Activated CD8-positive, alpha-beta memory T cell treated with anti-CD3 and anti-CD28 coated beads for 36 hours (primary cell): ENCODE results near the gene SETD5. TPM values are rescaled to one million over a fixed set of nuclear protein-coding genes. Genes with fewer than 3 reads are reported as not detected.

Experiments used
- CTCF ChIA-PET: fragments of 350-600 bp; sonication (Branson Sonifier 250); formaldehyde crosslinking; loops from one replicate; lab custom pipeline; 2021; ENCODE audit warnings: antibody characterized with exemption; lab: Charles Lee
- POLR2A ChIA-PET: fragments of 350-600 bp; sonication (Branson Sonifier 250); formaldehyde crosslinking; loops from one replicate; lab custom pipeline; 2021; ENCODE audit warnings: antibody characterized with exemption; lab: Charles Lee
- total RNA-seq, 2 experiments: library from RNA; stranded (reverse); gene quantifications; one replicate each; pipeline ENCODE4 v1.2.3, GENCODE V29; 2021

The SETD5 gene, protein sequence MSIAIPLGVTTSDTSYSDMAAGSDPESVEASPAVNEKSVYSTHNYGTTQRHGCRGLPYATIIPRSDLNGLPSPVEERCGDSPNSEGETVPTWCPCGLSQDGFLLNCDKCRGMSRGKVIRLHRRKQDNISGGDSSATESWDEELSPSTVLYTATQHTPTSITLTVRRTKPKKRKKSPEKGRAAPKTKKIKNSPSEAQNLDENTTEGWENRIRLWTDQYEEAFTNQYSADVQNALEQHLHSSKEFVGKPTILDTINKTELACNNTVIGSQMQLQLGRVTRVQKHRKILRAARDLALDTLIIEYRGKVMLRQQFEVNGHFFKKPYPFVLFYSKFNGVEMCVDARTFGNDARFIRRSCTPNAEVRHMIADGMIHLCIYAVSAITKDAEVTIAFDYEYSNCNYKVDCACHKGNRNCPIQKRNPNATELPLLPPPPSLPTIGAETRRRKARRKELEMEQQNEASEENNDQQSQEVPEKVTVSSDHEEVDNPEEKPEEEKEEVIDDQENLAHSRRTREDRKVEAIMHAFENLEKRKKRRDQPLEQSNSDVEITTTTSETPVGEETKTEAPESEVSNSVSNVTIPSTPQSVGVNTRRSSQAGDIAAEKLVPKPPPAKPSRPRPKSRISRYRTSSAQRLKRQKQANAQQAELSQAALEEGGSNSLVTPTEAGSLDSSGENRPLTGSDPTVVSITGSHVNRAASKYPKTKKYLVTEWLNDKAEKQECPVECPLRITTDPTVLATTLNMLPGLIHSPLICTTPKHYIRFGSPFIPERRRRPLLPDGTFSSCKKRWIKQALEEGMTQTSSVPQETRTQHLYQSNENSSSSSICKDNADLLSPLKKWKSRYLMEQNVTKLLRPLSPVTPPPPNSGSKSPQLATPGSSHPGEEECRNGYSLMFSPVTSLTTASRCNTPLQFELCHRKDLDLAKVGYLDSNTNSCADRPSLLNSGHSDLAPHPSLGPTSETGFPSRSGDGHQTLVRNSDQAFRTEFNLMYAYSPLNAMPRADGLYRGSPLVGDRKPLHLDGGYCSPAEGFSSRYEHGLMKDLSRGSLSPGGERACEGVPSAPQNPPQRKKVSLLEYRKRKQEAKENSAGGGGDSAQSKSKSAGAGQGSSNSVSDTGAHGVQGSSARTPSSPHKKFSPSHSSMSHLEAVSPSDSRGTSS (N-terminal part only)
- total RNA-seq, result 100 to 1,000 TPM in 1 of 2 experiments, 10 to 100 TPM in 1; 98.0 to 101 TPM

DNA sequence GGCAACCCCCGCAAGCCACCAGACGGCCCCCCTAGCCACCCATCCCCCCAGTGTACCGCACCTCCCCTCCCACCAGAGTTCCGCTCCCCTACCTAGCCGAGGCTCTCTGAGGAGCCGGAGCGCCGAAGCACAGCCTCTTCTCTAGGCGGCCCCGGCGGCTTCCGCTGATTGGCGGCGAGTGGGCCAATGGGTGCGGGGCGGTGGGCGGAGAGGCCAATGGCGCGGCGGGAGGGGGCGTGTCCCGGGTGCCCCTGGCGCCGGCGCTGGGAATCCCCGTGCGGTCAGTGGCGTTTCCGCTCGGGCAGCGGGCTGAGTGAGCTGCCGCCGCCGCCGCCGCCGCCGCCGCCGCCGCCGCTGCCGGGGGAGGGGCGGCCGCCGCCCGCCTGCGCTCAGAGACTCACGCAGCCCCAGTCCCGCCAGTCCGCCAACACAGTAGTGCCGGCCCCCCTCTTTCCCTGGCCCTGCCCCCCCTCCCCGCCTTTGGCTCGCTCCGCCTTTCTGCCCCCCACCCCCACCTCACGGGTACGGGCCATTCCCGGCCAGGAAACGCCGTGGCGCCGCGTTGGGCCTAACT is at the start of gene SETD5:
Gene SETD5 (plus strand): TSS at position 284 of the 574 bp plus-strand sequence. CDS start 31,324 bp downstream, outside the sequence.
- POLR2A ChIA-PET, result interaction anchor here (0.6 to 5.5 kb wide), 8 partner anchors 9 to 395 kb away, joined by 3 to 57 read pairs (median 4); partner anchors contain the start of genes ARPC4, MTMR14, TADA3 and THUMPD3
- CTCF ChIA-PET, result interaction anchor here (1.0 kb wide), 1 partner anchor 19 kb away, joined by 4 read pairs; no protein-coding TSS in a partner anchor

- ChIA-PET CTCF (no interaction called here), POLR2A (no interaction called here)
Measured at GRCh38 chr3:9347887-9348286, 49.5 kb upstream of the SETD5 start.

- POLR2A ChIA-PET, result interaction anchor here (1.1 kb wide), 1 partner anchor 38 kb away, joined by 3 read pairs; no protein-coding TSS in a partner anchor
- CTCF ChIA-PET, result interaction anchor here (0.7 to 1.2 kb wide), 3 partner anchors 36 to 132 kb away, joined by 3 read pairs; no protein-coding TSS in a partner anchor
Measured at GRCh38 chr3:9349321-9350117, 47.9 kb upstream of the SETD5 start.

DNA sequence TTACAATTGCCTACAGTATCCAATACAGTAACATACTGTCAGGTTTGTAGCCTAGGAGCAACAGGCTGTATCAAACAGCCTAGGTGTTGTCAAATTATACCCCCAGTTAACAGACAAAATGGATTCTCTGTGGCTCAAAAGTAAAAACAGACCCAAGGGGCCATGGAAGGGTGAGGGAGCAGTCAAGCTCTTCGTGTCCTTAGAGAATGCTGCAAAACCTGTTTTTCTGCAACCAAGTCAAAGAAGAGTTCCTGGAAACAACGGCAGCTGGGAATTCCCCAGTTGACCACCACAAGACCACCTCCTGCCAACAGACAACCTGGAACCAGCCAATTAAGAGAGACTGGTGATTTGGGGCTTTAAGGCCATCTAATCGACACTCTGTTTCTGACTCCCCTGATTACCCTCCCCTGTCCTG is 45.7 kb upstream of the SETD5 start:
- CTCF ChIA-PET, result no interaction called here
- POLR2A ChIA-PET, result no interaction called here

DNA sequence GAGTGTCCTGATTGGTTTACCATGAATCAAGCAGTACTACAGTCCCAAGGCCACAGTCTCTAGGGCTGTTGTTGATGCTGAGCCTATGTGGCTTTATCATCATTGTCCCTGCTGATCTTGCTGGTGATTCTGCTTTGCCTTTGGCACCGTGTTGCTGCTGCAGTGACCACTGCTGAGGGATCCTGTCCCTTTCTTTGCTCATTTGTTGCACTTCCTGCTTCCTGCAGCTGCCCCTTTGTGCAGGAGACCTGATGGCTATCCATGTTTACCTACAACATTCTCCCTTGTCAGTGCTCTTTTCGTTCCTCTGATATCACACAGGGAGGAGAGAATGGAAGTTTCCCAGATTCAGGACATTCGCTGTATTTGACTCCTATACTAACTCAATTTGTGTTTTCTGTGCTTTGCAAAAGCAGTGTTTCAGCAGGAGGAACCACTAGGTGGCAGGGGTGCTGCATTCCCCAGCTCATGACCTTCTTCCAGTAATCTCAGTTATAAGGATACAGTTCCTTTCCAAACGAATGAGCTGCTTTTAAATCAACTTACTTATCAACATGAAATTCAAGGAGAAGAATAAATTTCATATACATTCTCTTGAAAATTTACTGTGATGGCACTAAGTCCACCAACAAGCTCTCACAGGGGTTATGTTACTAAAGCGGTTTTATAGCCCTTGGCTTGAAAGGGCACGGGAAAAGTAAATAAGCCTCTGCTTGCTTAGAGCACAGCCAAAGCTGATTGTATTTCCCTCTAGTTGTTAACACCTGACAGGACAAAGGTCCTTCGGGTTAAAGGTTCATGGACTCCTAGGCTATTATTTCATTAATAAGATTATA is 44.3 kb upstream of the SETD5 start:
- ChIA-PET CTCF (interaction anchor here (0.8 to 1.5 kb wide), 6 partner anchors 10 to 151 kb away, joined by 3 to 10 read pairs (median 4); partner anchors contain the start of gene THUMPD3), POLR2A (interaction anchor here (1.5 kb wide), 1 partner anchor 10 kb away, joined by 4 read pairs; the partner anchor contains the start of gene THUMPD3)

- ChIA-PET CTCF (interaction anchor here (1.0 to 2.2 kb wide), 3 partner anchors 9 to 64 kb away, joined by 3 to 10 read pairs (median 3); no protein-coding TSS in a partner anchor), POLR2A (interaction anchor here (0.7 to 3.2 kb wide), 5 partner anchors 7 to 665 kb away, joined by 7 to 57 read pairs (median 13); partner anchors contain the start of genes FANCD2 and SETD5)
Measured at GRCh38 chr3:9361691-9362388, 35.6 kb upstream of the SETD5 start.

DNA sequence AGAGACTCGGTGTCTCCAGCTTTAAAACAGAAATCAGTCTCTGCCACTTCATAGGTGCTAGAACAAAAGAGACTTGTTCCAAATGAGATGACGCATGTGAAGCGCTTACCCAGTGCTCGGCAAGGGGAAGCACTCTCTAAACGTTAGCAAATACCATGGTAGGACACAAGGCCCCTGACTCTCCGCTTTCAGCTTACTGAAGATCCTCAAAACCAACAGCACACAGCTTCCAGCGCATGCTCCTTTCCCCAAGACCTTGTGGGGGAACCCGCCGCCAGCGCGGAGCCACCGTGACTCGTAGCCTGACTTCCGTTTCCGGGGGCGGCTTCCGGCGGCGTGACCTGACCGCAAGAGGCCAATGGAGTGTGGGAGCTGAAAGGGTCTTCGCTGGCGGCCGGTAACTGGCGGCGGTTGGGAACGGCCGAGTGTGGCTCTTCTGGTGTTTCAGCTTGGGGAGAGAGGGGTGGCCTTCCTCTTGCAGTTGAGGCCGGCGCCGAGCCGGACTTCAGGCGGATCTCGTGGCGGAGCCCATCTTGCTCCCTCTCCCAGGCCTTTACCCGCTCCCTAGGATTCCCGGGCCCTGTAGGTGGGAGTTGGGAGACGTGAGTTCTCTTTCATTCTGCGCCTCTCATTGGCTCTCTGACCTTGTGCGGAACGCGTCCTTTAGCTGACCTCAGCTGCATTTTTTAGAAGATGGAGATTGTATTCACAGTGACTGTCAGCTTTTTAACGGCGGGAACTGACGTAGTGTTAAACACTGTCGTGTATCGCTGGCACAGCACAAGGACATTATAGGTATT is 34.5 kb upstream of the SETD5 start, which contains the start of gene THUMPD3:
Gene THUMPD3 (plus strand): TSS at position 324 of the 800 bp plus-strand sequence. CDS start 2,015 bp downstream, outside the sequence.
- ChIA-PET CTCF (interaction anchor here (0.9 to 2.2 kb wide), 5 partner anchors 10 to 391 kb away, joined by 3 to 10 read pairs (median 3); no protein-coding TSS in a partner anchor), POLR2A (interaction anchor here (0.7 to 3.2 kb wide), 10 partner anchors 8 to 1010 kb away, joined by 3 to 57 read pairs (median 6); partner anchors contain the start of gene SETD5)

- POLR2A ChIA-PET, result interaction anchor here (0.6 kb wide), 1 partner anchor 399 kb away, joined by 4 read pairs; no protein-coding TSS in a partner anchor
- CTCF ChIA-PET, result no interaction called here
Measured at GRCh38 chr3:9369508-9369907, 27.9 kb upstream of the SETD5 start.

DNA sequence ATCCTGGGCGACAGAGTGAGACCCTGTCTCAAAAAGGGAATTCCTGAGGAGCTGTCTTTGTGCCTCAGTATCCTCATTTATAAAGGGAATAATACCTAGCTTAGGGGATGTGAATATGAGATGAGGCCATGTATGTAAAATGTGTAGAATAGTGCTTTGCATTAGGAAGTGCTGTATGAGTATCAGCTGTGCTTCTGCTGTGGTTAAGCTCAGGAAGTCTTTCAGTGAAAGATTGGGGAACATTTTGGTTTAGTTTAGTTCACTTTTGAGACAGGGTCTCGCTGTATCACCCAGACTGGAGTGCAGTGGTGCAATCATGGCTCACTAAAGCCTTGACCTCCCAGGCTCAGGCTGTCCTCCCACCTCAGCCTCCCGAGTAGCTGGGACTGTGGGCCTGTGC is 23.9 kb upstream of the SETD5 start:
- ChIA-PET CTCF (interaction anchor here (0.8 to 1.7 kb wide), 2 partner anchors 19 to 20 kb away, joined by 3 to 4 read pairs; no protein-coding TSS in a partner anchor), POLR2A (no interaction called here)

GRCh38 chr3:9377981-9378380 is 19.4 kb upstream of the SETD5 start:
- POLR2A ChIA-PET, result interaction anchor here (1.0 kb wide), 1 partner anchor 21 kb away, joined by 3 read pairs; no protein-coding TSS in a partner anchor
- CTCF ChIA-PET, result interaction anchor here (0.6 to 1.2 kb wide), 2 partner anchors 10 to 15 kb away, joined by 3 read pairs; partner anchors contain the start of gene THUMPD3

DNA sequence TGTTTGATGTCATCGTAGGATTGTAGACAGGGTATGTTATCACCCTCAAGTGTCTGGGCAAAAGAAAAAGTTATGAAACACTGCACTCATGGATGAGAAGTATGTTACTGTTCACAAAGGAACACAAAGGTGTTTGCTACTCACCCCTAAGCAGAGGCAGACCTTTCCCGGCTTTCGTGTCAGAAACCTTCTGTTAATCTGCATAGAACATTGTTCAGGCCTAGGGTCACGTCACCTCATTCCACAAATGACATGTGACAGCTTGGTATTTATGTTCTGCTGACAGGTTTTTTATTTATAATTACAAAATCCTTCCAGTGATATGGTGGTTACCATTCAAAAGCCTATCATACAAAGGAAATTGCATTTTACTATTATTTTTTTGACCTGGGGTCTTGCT is 18.1 kb upstream of the SETD5 start:
- POLR2A ChIA-PET, result interaction anchor here (0.8 kb wide), 1 partner anchor 12 kb away, joined by 3 read pairs; no protein-coding TSS in a partner anchor
- CTCF ChIA-PET, result no interaction called here

DNA sequence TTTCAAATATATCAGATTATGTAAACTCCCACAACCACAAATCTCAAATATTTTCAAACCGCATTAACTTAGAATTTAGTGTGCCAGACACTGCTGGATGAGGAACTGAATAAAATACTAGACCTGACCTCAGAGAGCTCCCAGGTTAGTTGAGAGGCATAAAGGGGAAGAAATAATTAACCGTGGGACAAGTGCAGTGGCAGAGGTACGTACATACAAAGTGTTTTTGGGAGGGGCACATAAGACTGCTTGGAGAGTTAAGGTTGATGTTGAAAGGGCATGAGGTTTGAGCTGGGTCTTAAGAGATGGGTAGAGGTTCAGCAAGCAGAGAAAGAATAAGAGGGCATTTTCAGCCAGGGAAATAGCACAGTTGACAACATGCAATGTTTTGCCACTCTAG is 17.4 kb upstream of the SETD5 start:
- ChIA-PET POLR2A (interaction anchor here (0.6 to 0.8 kb wide), 2 partner anchors 12 to 14 kb away, joined by 3 to 6 read pairs; no protein-coding TSS in a partner anchor), CTCF (no interaction called here)

DNA sequence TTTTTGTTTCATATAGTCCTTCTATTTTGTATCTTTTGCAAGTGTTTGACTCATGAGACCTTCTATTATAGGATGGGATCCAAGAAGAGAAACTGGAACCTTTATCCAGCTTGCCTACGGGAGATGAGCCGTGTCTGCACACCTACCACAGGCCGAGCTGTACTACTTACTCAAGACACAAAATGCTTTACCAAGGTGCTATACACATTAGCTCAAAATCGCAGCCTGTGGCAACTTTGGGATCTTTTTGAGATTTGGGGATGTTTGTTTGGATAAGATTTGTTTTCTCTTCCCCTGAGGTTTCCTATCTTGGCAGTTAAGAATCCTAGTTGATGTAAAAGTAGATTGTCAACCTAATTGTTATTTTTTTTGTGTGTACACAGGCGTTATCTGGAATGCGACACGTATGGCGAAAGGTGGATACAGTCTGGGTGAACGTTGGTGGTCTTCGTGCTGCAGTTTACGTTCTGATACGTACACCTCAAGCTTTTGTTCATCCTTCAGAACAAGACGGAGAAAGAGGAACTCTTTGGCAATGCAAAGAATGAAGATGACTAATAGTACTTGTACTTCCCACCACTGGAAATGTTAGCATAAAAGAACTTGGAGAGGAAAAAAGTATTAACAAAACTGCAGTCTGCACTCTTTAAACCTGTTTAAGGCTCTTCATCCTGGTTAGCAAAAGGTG is 13.1 kb upstream of the SETD5 start:
- ChIA-PET CTCF (interaction anchor here (1.4 kb wide), 1 partner anchor 15 kb away, joined by 3 read pairs; no protein-coding TSS in a partner anchor), POLR2A (interaction anchor here (0.6 to 2.8 kb wide), 5 partner anchors 9 to 22 kb away, joined by 3 to 13 read pairs (median 3); partner anchors contain the start of gene THUMPD3)
